Activated CD8-positive, alpha-beta memory T cell treated with anti-CD3 and anti-CD28 coated beads for 48 hours (primary cell): ENCODE measurements around the gene C11orf97.
"Not testable (repeated sequence)": the region's sequence is repeated elsewhere in the genome, so short reads cannot be mapped to it uniquely, and the experiment has no call there.

Source experiments
- DNase-seq, 3 experiments: peaks; one replicate each; pipeline ENCODE4 v3.0.0-alpha.2; 2020; ENCODE audit warnings: low read depth in 2 of 3, low spot score in 2 of 3

Gene C11orf97

GRCh38 chr11:94557421-94557820 is 45.2 kb downstream of the C11orf97 start:
- DNase-seq: no peak

- DNase-seq: no peak
Observed at GRCh38 chr11:94557992-94558391, 45.7 kb downstream of the C11orf97 start.

- DNase-seq: no peak
Observed at GRCh38 chr11:94558468-94558867, 46.2 kb downstream of the C11orf97 start.

GRCh38 chr11:94558932-94559331 is 46.7 kb downstream of the C11orf97 start:
- DNase-seq: no peak

GRCh38 chr11:94559361-94559760 is 47.1 kb downstream of the C11orf97 start:
- DNase-seq: no peak

GRCh38 chr11:94560834-94561233 is 48.6 kb downstream of the C11orf97 start:
- no peak for DNase-seq

- no peak for DNase-seq
Observed at GRCh38 chr11:94563176-94563847, 51.1 kb downstream of the C11orf97 start.

- DNase-seq: no peak
Observed at GRCh38 chr11:94563848-94564467, 51.7 kb downstream of the C11orf97 start.

- DNase-seq: no peak
Observed at GRCh38 chr11:94567181-94567670, 55.0 kb downstream of the C11orf97 start, which contains the start of gene PIWIL4. PIWIL4 (plus strand) TSS chr11:94567368; CDS start chr11:94567519, 151 bp downstream.

- no peak for DNase-seq
Observed at GRCh38 chr11:94568200-94568599, 55.9 kb downstream of the C11orf97 start.

GRCh38 chr11:94568717-94569116 is 56.5 kb downstream of the C11orf97 start:
- DNase-seq: no peak

GRCh38 chr11:94572975-94573374 is 60.7 kb downstream of the C11orf97 start:
- not testable (repeated sequence) for DNase-seq

GRCh38 chr11:94574193-94574961 is 62.1 kb downstream of the C11orf97 start:
- DNase-seq: no peak

- DNase-seq: no peak
Observed at GRCh38 chr11:94576306-94576705, 64.0 kb downstream of the C11orf97 start.

GRCh38 chr11:94577841-94578240 is 65.6 kb downstream of the C11orf97 start:
- DNase-seq: no peak
